Measurements from ENCODE around the gene RPS6KC1. TPM values are rescaled to one million over a fixed set of nuclear protein-coding genes. Genes with fewer than 3 reads are reported as not detected.
A peak's percentile ranks its signal among the peaks of the same experiment; 100 is the strongest.
"Not testable (repeated sequence)": the region's sequence is repeated elsewhere in the genome, so short reads cannot be mapped to it uniquely, and the experiment has no call there.

The RPS6KC1 gene
- polyA plus RNA-seq, 3 donors = 23.0 to 26.2 (median 25.2) TPM

GRCh38 chr1:213269829-213270228 lies 218.8 kb downstream of the RPS6KC1 start:
- no peak for DNase-seq (ENCODE audit: low read depth in 3 of 3, low spot score in 2 of 3)

GRCh38 chr1:213273546-213273945 lies 222.5 kb downstream of the RPS6KC1 start:
- no peak for DNase-seq (ENCODE audit: low read depth in 3 of 3, low spot score in 2 of 3)

DNA sequence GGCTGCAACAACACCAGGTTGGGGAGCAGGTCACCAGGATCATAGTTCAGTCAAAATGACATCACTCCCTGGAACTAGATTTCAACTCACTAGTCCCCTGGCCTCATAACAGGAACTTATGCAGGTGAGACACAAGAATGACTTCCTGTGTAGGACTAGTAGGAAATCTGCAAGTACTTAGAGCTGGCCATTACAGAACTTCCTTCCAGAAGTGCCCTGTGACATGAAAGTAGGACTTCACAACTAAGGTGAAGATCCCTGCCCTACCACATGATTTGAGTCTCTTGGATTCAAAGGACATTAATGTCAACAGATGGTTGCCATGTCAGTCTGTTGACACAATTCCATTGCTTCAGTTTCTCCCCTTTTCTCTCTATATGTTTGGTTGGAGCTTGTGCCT lies 223.1 kb downstream of the RPS6KC1 start:
- peak in 1 of 3 donors; percentile 33 for DNase-seq (ENCODE audit: low read depth in 3 of 3, low spot score in 2 of 3)

DNA sequence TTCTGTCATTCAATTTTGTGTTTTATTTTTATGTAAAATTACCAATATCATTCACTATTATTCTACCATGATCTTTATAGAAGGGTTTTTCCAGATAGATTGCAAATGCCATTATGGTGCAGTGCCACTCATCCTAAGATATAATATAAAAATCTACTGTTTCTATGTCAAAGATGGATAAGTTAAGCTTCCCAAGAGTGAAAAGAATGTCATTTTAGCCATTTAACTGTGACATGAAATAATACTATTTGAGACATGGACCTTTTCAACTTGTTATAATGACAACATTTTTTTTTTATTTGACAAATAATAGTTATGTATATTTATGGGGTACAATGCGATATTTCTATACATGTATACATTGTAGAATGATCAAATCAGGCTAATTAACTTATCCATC lies 224.3 kb downstream of the RPS6KC1 start:
- DNase-seq (ENCODE audit: low read depth in 3 of 3, low spot score in 2 of 3) = no peak

DNA sequence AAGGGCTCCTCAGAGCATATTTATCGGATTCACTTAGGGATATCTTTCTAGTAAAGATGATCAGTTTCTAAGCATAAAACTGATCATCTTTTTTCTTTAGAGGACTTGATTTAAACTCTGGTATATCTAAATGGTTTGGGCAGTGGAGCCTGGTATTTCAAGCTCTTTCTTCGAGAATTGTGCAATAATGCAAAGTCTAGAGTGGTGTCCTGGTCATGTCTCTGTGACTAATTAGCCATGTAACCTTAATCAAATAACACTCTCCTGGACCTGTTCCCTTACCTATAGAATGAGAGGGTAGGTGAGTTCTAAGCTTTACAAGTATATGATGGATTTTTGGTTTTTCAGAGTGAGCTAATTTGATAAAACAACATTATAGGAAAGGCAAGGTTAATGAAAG lies 225.2 kb downstream of the RPS6KC1 start:
- no peak for DNase-seq (ENCODE audit: low read depth in 3 of 3, low spot score in 2 of 3)

DNA sequence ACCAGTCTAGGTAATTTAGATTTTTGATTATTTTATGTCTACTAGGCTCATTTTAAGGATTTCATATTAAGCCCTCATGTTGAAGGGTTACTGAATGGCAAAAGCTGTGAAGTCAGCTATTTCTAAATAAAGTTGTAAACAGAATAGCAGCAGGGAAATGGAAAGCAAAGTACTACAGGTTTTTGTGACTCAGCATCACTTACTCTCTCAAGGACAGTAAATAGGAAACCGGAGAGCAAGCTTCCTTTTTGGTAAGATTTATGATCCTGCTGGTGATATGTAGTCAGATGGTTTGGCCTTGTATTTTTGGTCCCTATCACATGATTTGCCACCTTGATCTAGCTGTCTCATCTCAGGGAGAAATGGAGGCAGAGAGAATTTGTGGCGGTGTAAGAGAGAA lies 226.0 kb downstream of the RPS6KC1 start:
- DNase-seq (ENCODE audit: low read depth in 3 of 3, low spot score in 2 of 3) = no peak

- no peak for DNase-seq (ENCODE audit: low read depth in 3 of 3, low spot score in 2 of 3)
These were observed 228.4 kb downstream of the RPS6KC1 start for GRCh38 chr1:213279410-213279809.

- no peak for DNase-seq (ENCODE audit: low read depth in 3 of 3, low spot score in 2 of 3)
These were observed 230.7 kb downstream of the RPS6KC1 start for GRCh38 chr1:213281640-213282301.

DNA sequence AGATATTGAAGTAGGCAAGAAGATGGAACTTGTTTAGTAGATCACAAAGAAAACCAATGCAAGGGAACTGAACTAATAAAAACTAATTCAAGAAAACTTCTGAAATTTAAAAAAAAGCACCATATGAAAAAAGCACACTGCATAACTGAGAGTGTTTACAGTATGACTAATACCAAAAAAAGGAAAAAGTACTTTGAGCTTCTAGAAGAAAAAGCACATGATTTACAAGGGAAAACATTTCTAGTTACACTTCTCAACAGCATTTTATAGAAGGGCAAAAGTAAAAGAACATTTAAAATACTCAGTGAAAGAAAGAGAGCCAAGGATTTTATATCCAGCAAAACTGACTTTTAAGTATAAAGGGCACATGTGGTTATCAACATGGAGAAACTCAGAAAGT lies 233.6 kb downstream of the RPS6KC1 start:
- DNase-seq (ENCODE audit: low read depth in 3 of 3, low spot score in 2 of 3) = no peak

GRCh38 chr1:213286235-213286634 lies 235.2 kb downstream of the RPS6KC1 start:
- no peak for DNase-seq (ENCODE audit: low read depth in 3 of 3, low spot score in 2 of 3)

- no peak for DNase-seq (ENCODE audit: low read depth in 3 of 3, low spot score in 2 of 3)
These were observed 236.9 kb downstream of the RPS6KC1 start for GRCh38 chr1:213287987-213288386.

- no peak for DNase-seq (ENCODE audit: low read depth in 3 of 3, low spot score in 2 of 3)
These were observed 240.5 kb downstream of the RPS6KC1 start for GRCh38 chr1:213291526-213291925.

DNA sequence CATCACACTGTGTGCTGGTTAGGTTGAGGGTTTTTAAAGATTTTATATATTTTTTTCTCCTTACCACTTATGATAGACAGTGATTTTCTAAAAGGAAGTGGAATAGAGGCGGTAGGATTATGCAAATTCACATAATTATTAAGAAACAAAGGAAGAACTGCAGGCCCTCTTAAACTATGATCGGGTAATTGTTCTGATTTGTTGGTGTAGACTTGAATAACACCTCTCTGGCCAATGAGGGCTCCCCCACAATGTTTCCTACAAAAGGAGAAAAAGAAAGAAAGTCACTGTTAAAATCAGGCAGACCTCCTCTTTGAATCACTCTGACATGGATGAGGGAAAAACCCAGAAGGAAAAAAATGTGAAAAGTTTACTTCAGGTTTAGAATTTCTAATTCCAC lies 241.6 kb downstream of the RPS6KC1 start:
- no peak for DNase-seq (ENCODE audit: low read depth in 3 of 3, low spot score in 2 of 3)

- DNase-seq (ENCODE audit: low read depth in 3 of 3, low spot score in 2 of 3) = no peak
These were observed 244.8 kb downstream of the RPS6KC1 start for GRCh38 chr1:213295860-213296259.

GRCh38 chr1:213296558-213296957 lies 245.5 kb downstream of the RPS6KC1 start:
- DNase-seq (ENCODE audit: low read depth in 3 of 3, low spot score in 2 of 3) = no peak

DNA sequence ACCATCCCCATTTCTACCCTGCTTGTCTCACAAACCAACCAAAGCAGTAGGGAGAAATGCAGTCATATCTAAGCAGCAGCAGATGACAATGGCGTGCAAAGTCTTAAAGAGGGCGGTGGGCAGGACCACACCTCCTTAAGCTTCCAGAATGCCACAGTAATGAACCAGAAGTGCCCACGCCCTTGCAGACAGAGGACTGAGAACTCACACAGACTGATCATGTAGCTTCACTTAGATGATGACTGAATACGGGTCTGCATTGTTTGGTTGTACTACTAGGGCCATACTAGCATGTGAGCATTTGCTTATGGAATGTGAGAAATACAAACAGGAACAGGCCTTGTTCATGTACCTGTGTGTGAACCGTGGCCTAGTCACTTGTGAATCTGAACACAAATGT lies 246.0 kb downstream of the RPS6KC1 start:
- no peak for DNase-seq (ENCODE audit: low read depth in 3 of 3, low spot score in 2 of 3)

GRCh38 chr1:213300433-213300832 lies 249.4 kb downstream of the RPS6KC1 start:
- DNase-seq (ENCODE audit: low read depth in 3 of 3, low spot score in 2 of 3) = no peak

DNA sequence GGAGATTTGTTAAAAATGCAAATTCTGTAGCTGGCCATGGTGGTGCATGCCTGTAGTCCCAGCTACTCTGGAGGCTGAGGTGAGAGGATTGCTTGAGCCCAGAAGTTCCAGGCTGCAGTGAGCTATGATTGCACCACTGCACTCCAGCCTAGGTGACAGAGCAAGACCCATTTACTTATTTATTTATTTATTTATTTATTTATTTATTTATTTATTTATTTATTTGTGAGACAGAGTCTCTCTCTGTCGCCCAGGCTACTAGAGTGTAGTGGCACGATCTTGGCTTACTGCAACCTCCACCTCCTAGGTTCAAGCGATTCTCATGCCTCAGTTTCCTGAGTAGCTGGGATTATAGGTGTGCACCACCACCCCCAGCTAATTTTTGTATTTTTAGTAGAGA lies 250.5 kb downstream of the RPS6KC1 start:
- not testable (repeated sequence) for DNase-seq (ENCODE audit: low read depth in 3 of 3, low spot score in 2 of 3)

DNA sequence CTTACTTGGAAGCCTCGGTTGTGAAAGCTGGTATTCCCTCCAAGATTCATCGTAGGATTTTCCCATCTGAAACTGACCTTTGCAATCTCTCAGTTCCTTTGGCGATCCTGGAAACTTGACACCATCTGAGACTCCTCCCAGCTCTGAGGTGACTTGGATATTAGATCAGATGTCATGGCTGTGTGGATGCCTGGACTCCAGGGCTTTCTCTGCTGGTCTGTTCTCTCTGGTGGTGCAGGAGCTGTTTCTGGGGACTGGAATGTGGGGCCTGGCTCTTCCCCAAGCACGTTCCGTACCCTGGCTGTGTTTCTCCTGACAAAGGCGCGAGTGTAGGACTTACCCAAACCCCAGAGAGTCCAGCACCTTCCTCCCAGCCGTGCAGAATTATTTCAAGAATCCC lies 252.2 kb downstream of the RPS6KC1 start:
- no peak for DNase-seq (ENCODE audit: low read depth in 3 of 3, low spot score in 2 of 3)

DNA sequence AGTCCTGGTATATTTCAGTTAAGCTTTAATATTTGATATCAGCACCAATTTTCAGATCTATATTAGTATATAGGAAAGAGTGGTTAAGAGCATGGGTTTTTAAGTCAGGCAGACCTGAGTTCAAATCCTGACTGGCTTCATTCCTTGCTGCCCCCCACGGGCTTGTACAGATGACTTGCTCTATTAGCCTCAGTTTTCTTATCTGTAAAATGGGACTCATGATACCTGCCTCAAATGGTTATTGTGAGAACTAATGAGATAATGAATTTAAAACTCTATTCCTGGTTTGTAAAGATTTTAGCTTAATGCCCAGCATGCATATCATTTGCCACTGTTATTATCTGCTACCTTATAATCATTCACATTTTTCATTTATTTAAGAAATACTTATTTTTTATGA lies 264.5 kb downstream of the RPS6KC1 start:
- DNase-seq (ENCODE audit: low read depth in 3 of 3, low spot score in 2 of 3) = no peak

DNA sequence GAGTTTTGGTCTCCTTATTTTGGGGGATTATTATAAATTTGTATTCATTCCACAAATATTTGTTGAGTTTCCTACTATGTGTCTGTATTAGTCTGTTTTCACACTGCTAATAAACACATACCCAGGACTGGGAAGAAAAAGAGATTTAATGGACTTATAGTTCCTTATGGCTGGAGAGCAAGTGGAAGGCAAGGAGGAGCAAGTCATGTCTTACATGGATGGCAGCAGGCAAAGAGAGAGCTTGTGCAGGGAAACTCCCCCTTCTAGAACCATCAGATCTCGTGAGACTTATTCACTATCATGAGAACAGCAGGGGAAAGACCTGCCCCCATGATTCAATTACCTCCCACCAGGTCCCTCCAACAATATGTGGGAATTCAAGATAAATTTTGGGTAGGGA lies 267.4 kb downstream of the RPS6KC1 start:
- not testable (repeated sequence) for DNase-seq (ENCODE audit: low read depth in 3 of 3, low spot score in 2 of 3)

GRCh38 chr1:213320191-213320870 lies 269.3 kb downstream of the RPS6KC1 start:
- DNase-seq (ENCODE audit: low read depth in 3 of 3, low spot score in 2 of 3) = no peak
